ENCODE results near the gene DIDO1.
A peak's percentile ranks its signal among the peaks of the same experiment; 100 is the strongest.

The DIDO1 gene

DNA sequence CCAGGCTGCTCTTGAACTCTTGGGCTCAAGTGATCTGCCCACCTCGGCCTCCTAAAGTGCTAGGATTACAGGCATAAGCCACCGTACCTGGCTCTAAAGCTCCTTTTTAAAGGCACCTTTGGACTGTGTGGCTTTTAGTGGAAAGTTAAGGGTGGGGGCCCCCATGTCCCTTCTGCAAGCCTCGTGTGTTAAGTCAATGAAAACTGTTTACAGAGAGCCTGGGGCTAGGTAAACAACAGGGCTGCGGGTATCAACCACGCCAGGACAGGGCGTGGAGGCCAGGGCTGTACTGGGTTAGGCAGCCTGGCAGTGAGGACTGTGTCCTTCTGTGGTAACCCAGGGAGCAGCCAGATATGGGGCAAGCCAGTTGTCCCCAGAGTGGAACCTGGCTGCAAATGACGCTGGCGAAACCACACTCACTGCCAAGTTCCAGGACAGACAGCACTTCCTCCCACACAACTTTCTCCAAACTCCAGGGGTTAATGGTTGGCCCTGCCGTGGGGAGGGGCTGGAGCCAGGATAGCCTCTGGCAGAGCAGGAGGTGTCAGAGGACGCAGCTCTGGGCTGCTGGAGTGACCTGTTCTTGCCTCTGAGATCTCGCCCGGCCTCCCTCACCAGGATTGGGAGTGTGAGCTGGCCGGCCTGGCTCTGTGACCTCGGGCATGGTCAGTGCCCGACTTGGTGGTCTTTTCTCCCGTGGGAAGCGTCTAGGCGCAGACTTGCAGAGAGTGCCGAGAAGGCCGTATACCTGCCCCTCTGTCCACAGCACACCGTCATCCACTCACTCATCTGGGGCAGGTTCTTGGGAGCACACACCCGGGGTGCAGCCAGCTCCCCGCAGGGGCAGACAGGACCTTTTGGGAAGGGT is 29.4 kb upstream of the DIDO1 start:
- 76 to 86% methylated on average over 18 to 23 of the region's 23 CpGs for WGBS, 2 experiments (ENCODE audit: insufficient coverage in 2 of 2)
- Histone ChIP-seq H3K9me3 (ENCODE audit: control insufficient read depth, low read length) (no peaks in the 10 kb centered on the region), H3K36me3 (ENCODE audit: control insufficient read depth, insufficient read depth, low read length) (peaks cover under 1% of the 10 kb centered on the region), H3K27ac (ENCODE audit: low read depth, low read length, severe bottlenecking) (no peak overlapping the region), H3K4me3 (ENCODE audit: extremely low read depth, insufficient read depth, low read length, poor library complexity, severe bottlenecking) (no peak overlapping the region), H3K4me1 (ENCODE audit: control insufficient read depth, insufficient read depth, low read length, poor library complexity, severe bottlenecking) (peaks cover 19% of the 10 kb centered on the region)

- peak overlapping the region; percentile 73 for H3K27ac ChIP-seq (ENCODE audit: low read depth, low read length, severe bottlenecking)
- H3K4me1 ChIP-seq (ENCODE audit: control insufficient read depth, insufficient read depth, low read length, poor library complexity, severe bottlenecking) = peaks cover 19% of the 10 kb centered on the region
- no peaks in the 10 kb centered on the region for H3K9me3 ChIP-seq (ENCODE audit: control insufficient read depth, low read length)
- H3K4me3 ChIP-seq (ENCODE audit: extremely low read depth, insufficient read depth, low read length, poor library complexity, severe bottlenecking) = no peak overlapping the region
- H3K36me3 ChIP-seq (ENCODE audit: control insufficient read depth, insufficient read depth, low read length) = peaks cover 17% of the 10 kb centered on the region
- 24 to 26% methylated on average over 26 to 31 of the region's 32 CpGs for WGBS, 2 experiments (ENCODE audit: insufficient coverage in 2 of 2)
Observed at GRCh38 chr20:62953839-62954703, 27.8 kb upstream of the DIDO1 start.

GRCh38 chr20:62952968-62953838 is 26.9 kb upstream of the DIDO1 start:
- H3K36me3 ChIP-seq (ENCODE audit: control insufficient read depth, insufficient read depth, low read length) = peaks cover 26% of the 10 kb centered on the region
- 73 to 74% methylated on average over 13 to 18 of the region's 19 CpGs for WGBS, 2 experiments (ENCODE audit: insufficient coverage in 2 of 2)
- H3K9me3 ChIP-seq (ENCODE audit: control insufficient read depth, low read length) = no peaks in the 10 kb centered on the region
- H3K4me3 ChIP-seq (ENCODE audit: extremely low read depth, insufficient read depth, low read length, poor library complexity, severe bottlenecking) = peak overlapping the region; percentile 19
- H3K27ac ChIP-seq (ENCODE audit: low read depth, low read length, severe bottlenecking) = peak overlapping the region; percentile 73
- peaks cover 19% of the 10 kb centered on the region for H3K4me1 ChIP-seq (ENCODE audit: control insufficient read depth, insufficient read depth, low read length, poor library complexity, severe bottlenecking)

- peaks cover 33% of the 10 kb centered on the region for H3K36me3 ChIP-seq (ENCODE audit: control insufficient read depth, insufficient read depth, low read length)
- H3K4me3 ChIP-seq (ENCODE audit: extremely low read depth, insufficient read depth, low read length, poor library complexity, severe bottlenecking) = peak within 1 kb of the TSS; percentile 19
- WGBS, 2 experiments (ENCODE audit: insufficient coverage in 2 of 2) = 44% methylated on average over 23 to 30 of the region's 37 CpGs
- H3K9me3 ChIP-seq (ENCODE audit: control insufficient read depth, low read length) = no peaks in the 10 kb centered on the region
- peak within 1 kb of the TSS; percentile 73 for H3K27ac ChIP-seq (ENCODE audit: low read depth, low read length, severe bottlenecking)
- H3K4me1 ChIP-seq (ENCODE audit: control insufficient read depth, insufficient read depth, low read length, poor library complexity, severe bottlenecking) = peaks cover 19% of the 10 kb centered on the region
Observed at GRCh38 chr20:62952373-62952967, 26.2 kb upstream of the DIDO1 start, which contains the start of gene SLC17A9. SLC17A9 (plus strand) TSS chr20:62952709; CDS start chr20:62952831, 122 bp downstream.

GRCh38 chr20:62951896-62952372 is 25.6 kb upstream of the DIDO1 start:
- 94% methylated on average over 6 to 8 of the region's 8 CpGs for WGBS, 2 experiments (ENCODE audit: insufficient coverage in 2 of 2)
- H3K27ac ChIP-seq (ENCODE audit: low read depth, low read length, severe bottlenecking) = no peak overlapping the region
- peaks cover 39% of the 10 kb centered on the region for H3K36me3 ChIP-seq (ENCODE audit: control insufficient read depth, insufficient read depth, low read length)
- H3K4me3 ChIP-seq (ENCODE audit: extremely low read depth, insufficient read depth, low read length, poor library complexity, severe bottlenecking) = no peak overlapping the region
- H3K4me1 ChIP-seq (ENCODE audit: control insufficient read depth, insufficient read depth, low read length, poor library complexity, severe bottlenecking) = peaks cover 19% of the 10 kb centered on the region
- no peaks in the 10 kb centered on the region for H3K9me3 ChIP-seq (ENCODE audit: control insufficient read depth, low read length)

DNA sequence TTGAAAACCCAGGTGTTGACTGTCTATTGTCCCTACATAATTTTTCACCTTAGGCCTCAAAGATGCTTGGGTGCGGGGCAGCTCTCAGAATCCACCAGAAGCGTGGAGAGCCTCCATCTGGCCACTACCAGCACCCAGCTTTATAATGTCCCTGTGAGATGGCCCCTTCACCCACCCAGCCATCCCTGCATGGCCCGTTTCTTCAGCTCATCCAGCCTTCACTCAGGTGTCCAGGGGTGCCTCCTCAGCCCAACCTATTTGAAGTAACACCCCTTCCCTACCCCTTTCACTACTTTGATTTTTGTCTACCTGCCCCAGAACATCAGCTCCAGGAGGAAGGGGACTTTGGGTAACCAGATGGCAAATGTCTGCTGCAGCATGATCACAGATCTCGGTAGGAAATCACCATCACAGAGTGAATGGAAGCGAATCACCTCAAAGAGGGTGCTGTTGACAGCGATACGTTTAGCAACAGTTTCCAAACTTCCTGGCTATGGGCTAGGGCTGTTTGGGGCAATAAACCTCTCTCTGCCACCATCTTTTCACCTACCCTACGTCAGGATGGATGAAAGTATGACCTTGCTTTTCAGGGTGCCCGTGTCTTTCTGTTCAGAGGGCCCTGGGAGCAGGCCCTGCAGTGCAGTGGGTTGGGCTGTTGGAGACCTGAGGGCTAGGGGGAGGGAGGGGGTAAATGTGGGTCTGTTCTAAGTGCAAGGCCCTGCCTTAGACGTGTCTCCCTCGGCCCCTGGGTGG is 25.0 kb upstream of the DIDO1 start:
- peaks cover 16% of the 10 kb centered on the region for H3K4me1 ChIP-seq (ENCODE audit: control insufficient read depth, insufficient read depth, low read length, poor library complexity, severe bottlenecking)
- 96 to 98% methylated on average over 9 to 10 of the region's 11 CpGs for WGBS, 2 experiments (ENCODE audit: insufficient coverage in 2 of 2)
- H3K9me3 ChIP-seq (ENCODE audit: control insufficient read depth, low read length) = no peaks in the 10 kb centered on the region
- no peak overlapping the region for H3K27ac ChIP-seq (ENCODE audit: low read depth, low read length, severe bottlenecking)
- peaks cover 45% of the 10 kb centered on the region for H3K36me3 ChIP-seq (ENCODE audit: control insufficient read depth, insufficient read depth, low read length)
- no peak overlapping the region for H3K4me3 ChIP-seq (ENCODE audit: extremely low read depth, insufficient read depth, low read length, poor library complexity, severe bottlenecking)

- H3K4me1 ChIP-seq (ENCODE audit: control insufficient read depth, insufficient read depth, low read length, poor library complexity, severe bottlenecking) = peaks cover 13% of the 10 kb centered on the region
- H3K27ac ChIP-seq (ENCODE audit: low read depth, low read length, severe bottlenecking) = no peak overlapping the region
- H3K9me3 ChIP-seq (ENCODE audit: control insufficient read depth, low read length) = no peaks in the 10 kb centered on the region
- no peak overlapping the region for H3K4me3 ChIP-seq (ENCODE audit: extremely low read depth, insufficient read depth, low read length, poor library complexity, severe bottlenecking)
- H3K36me3 ChIP-seq (ENCODE audit: control insufficient read depth, insufficient read depth, low read length) = peaks cover 51% of the 10 kb centered on the region
- 94 to 100% methylated on average over 6 to 8 of the region's 8 CpGs for WGBS, 2 experiments (ENCODE audit: insufficient coverage in 2 of 2)
Observed at GRCh38 chr20:62950741-62951140, 24.4 kb upstream of the DIDO1 start.

DNA sequence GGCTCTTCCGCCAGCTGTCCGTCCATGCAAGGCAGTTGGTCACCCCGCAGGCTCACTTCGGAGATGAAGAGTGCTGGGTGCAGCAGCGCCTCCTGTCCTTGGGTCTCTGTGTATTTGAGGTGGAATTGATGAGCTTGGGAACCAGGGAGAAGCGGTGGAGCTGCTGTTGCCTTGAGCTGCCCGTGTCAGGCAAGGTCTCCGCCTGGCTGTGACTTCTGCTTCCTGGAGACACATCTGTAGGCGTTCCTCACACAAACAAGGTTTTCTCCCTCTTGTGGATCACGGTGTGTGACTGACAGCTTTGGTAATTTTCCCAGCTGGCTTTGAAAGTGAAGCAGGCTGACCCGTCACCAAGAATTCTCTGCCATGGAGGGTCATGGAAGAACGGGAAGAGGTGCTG is 23.7 kb upstream of the DIDO1 start:
- Histone ChIP-seq H3K9me3 (ENCODE audit: control insufficient read depth, low read length) (no peaks in the 10 kb centered on the region), H3K4me1 (ENCODE audit: control insufficient read depth, insufficient read depth, low read length, poor library complexity, severe bottlenecking) (peaks cover 13% of the 10 kb centered on the region), H3K36me3 (ENCODE audit: control insufficient read depth, insufficient read depth, low read length) (peaks cover 58% of the 10 kb centered on the region), H3K4me3 (ENCODE audit: extremely low read depth, insufficient read depth, low read length, poor library complexity, severe bottlenecking) (no peak overlapping the region), H3K27ac (ENCODE audit: low read depth, low read length, severe bottlenecking) (no peak overlapping the region)
- 94 to 96% methylated on average over 4 to 12 of the region's 12 CpGs for WGBS, 2 experiments (ENCODE audit: insufficient coverage in 2 of 2)

DNA sequence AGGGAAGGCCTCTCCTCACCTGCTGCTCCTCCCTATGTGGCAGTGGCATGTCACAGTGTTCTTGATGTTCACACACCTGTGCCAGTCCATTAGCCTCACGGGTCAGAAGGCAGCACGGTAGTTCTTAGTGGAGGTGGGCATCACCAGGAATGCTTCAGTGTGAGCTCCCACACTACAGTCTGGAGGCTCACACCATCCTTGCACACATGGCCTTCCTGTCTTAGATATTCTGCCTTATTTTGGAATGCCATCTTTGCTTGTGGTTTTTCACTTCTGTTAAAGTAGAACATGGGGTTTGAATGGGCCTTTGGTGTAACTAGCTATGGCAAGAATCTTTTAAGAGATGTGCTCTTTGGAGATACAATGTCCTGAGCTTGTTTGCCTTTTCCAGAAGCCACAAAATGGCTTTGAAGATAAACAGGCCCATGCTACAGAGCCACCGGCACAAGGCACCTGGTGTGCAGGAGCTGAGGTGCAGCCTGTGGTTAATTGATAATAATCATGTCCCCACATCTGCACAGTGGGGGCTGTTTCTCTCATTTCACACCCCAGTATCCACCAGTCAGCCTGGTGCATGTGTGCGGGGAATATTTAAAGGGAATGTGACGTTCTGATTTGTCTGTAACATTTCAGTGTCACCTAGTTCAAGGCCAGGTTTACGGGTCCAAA is 23.0 kb upstream of the DIDO1 start:
- Histone ChIP-seq H3K4me3 (ENCODE audit: extremely low read depth, insufficient read depth, low read length, poor library complexity, severe bottlenecking) (no peak overlapping the region), H3K9me3 (ENCODE audit: control insufficient read depth, low read length) (no peaks in the 10 kb centered on the region), H3K27ac (ENCODE audit: low read depth, low read length, severe bottlenecking) (no peak overlapping the region), H3K36me3 (ENCODE audit: control insufficient read depth, insufficient read depth, low read length) (peaks cover 65% of the 10 kb centered on the region), H3K4me1 (ENCODE audit: control insufficient read depth, insufficient read depth, low read length, poor library complexity, severe bottlenecking) (peaks cover 8% of the 10 kb centered on the region)
- WGBS, 2 experiments (ENCODE audit: insufficient coverage in 2 of 2) = 98 to 100% methylated on average over 3 to 5 of the region's 6 CpGs

Measured in mesodermal cell (in vitro differentiated cells).